Loucy (cell line): ENCODE data around the gene PPP4R2.

Experiments
- EZH2phosphoT487 ChIP-seq: fragments of 200-600 bp; IDR thresholded peaks from 2 replicates; pipeline ENCODE4 v1.6.1; 2018; ENCODE audit warnings: antibody characterized with exemption, mild to moderate bottlenecking, moderate library complexity, borderline replicate concordance
- TF ChIP-seq, protein P1 (sequence below): fragments of 200-600 bp; sonication (generic); conservative IDR thresholded peaks from 2 replicates; pipeline ENCODE4 v1.5.1; 2014; ENCODE audit warnings: mild to moderate bottlenecking, antibody characterized with exemption, low read length

DNA sequence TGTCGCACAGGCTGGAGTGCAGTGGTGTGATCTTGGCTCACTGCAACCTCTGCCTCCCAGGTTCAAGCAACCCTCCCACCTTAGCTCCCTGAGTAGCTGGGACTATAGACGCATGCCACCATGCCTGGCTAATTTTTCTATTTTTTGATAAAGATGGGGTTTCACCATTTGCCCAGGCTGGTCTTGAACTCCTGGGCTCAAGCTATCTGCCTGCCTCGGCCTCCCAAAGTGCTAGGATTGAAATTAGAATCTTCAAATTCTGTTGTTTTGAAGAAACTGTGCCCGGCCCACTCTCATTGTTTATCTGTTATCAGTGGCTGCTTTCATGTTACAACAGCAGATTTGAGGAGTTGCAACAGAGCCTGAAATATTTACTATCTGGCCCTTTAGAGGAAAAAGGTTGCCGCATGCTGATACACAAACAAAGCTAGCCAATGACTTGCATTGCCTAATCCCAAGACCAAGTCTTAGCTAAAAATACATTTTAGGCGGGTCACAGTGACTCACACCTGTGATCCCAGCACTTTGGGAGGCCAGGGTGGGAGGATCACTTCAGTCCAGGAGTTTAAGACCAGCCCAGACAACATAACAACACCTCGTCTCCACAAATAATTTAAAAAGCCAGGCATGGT, 43.2 kb upstream of the PPP4R2 start:
- TF ChIP-seq EZH2phosphoT487: no peak
- TF ChIP-seq, protein P1, sequence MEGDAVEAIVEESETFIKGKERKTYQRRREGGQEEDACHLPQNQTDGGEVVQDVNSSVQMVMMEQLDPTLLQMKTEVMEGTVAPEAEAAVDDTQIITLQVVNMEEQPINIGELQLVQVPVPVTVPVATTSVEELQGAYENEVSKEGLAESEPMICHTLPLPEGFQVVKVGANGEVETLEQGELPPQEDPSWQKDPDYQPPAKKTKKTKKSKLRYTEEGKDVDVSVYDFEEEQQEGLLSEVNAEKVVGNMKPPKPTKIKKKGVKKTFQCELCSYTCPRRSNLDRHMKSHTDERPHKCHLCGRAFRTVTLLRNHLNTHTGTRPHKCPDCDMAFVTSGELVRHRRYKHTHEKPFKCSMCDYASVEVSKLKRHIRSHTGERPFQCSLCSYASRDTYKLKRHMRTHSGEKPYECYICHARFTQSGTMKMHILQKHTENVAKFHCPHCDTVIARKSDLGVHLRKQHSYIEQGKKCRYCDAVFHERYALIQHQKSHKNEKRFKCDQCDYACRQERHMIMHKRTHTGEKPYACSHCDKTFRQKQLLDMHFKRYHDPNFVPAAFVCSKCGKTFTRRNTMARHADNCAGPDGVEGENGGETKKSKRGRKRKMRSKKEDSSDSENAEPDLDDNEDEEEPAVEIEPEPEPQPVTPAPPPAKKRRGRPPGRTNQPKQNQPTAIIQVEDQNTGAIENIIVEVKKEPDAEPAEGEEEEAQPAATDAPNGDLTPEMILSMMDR: no peak
